H9 (cell line): ENCODE measurements around the gene RBM44. TPM values are rescaled to one million over a fixed set of nuclear protein-coding genes. Genes with fewer than 3 reads are reported as not detected.

Experiments used
- DNase-seq: peaks from one replicate; pipeline ENCODE4 v3.0.0-alpha.2; 2017
- H2AFZ ChIP-seq: one replicate; pipeline ENCODE4 v1.6.1; 2013; ENCODE audit warnings: mild to moderate bottlenecking, low read length, control low read depth, moderate library complexity
- H2AK5ac ChIP-seq: 2 replicates; pipeline ENCODE4 v1.6.1; 2013; ENCODE audit warnings: low read length, control low read depth, mixed read lengths; ENCODE audit not compliant: insufficient read length
- H2BK120ac ChIP-seq: one replicate; pipeline ENCODE4 v1.6.1; 2013; ENCODE audit warnings: low read depth, mild to moderate bottlenecking, low read length, control low read depth, inconsistent platforms; ENCODE audit not compliant: poor library complexity, severe bottlenecking
- H2BK12ac ChIP-seq: 2 replicates; pipeline ENCODE4 v1.6.1; 2013; ENCODE audit warnings: low read length, control low read depth, mixed read lengths, low read depth; ENCODE audit not compliant: insufficient read length
- H2BK15ac ChIP-seq: 2 replicates; pipeline ENCODE4 v1.6.1; 2013; ENCODE audit warnings: low read depth, low read length, control low read depth
- H2BK20ac ChIP-seq: one replicate; pipeline ENCODE4 v1.6.1; 2013; ENCODE audit warnings: low read depth, mild to moderate bottlenecking, low read length, control low read depth, inconsistent platforms; ENCODE audit not compliant: poor library complexity, severe bottlenecking
- H2BK5ac ChIP-seq: 2 replicates; pipeline ENCODE4 v1.6.1; 2013; ENCODE audit warnings: low read length, control low read depth, mixed read lengths; ENCODE audit not compliant: insufficient read length
- H3K14ac ChIP-seq: 2 replicates; pipeline ENCODE4 v1.6.1; 2013; ENCODE audit warnings: low read length, control low read depth; ENCODE audit not compliant: insufficient read depth
- H3K18ac ChIP-seq: 2 replicates; pipeline ENCODE4 v1.6.1; 2013; ENCODE audit warnings: low read depth, mild to moderate bottlenecking, mixed read lengths, low read length, control low read depth; ENCODE audit not compliant: insufficient read length
- H3K23ac ChIP-seq: 2 replicates; pipeline ENCODE4 v1.6.1; 2013; ENCODE audit warnings: low read length, control low read depth, mixed read lengths, low read depth; ENCODE audit not compliant: insufficient read length
- H3K23me2 ChIP-seq: 2 replicates; pipeline ENCODE4 v1.6.1; 2013; ENCODE audit warnings: low read depth, mild to moderate bottlenecking, mixed read lengths, low read length, control low read depth; ENCODE audit not compliant: insufficient read length, poor library complexity, severe bottlenecking
- H3K27ac ChIP-seq: 2 replicates; pipeline ENCODE4 v1.5.1; 2013; ENCODE audit warnings: low read length, control low read depth, mixed read lengths, low read depth; ENCODE audit not compliant: insufficient read length
- H3K27me3 ChIP-seq: 2 replicates; pipeline ENCODE4 v1.6.1; 2013; ENCODE audit warnings: low read length, control low read depth, inconsistent platforms; ENCODE audit not compliant: insufficient read depth
- H3K4ac ChIP-seq: 2 replicates; pipeline ENCODE4 v1.6.1; 2013; ENCODE audit warnings: low read depth, mild to moderate bottlenecking, control low read depth, inconsistent platforms, low read length, moderate library complexity
- H3K4me1 ChIP-seq: 2 replicates; pipeline ENCODE4 v1.6.1; 2013; ENCODE audit warnings: low read length, control low read depth, inconsistent platforms; ENCODE audit not compliant: insufficient read depth
- H3K4me2 ChIP-seq: 2 replicates; pipeline ENCODE4 v1.6.1; 2013; ENCODE audit warnings: low read length, control low read depth, mixed read lengths; ENCODE audit not compliant: insufficient read length, insufficient read depth
- H3K56ac ChIP-seq: 2 replicates; pipeline ENCODE4 v1.6.1; 2013; ENCODE audit warnings: low read depth, mild to moderate bottlenecking, mixed read lengths, low read length, control low read depth; ENCODE audit not compliant: insufficient read length
- H3K79me1 ChIP-seq: 2 replicates; pipeline ENCODE4 v1.6.1; 2013; ENCODE audit warnings: low read depth, mild to moderate bottlenecking, moderate library complexity, low read length, control low read depth, inconsistent platforms; ENCODE audit not compliant: insufficient read depth, poor library complexity, severe bottlenecking
- H3K79me2 ChIP-seq: 2 replicates; pipeline ENCODE4 v1.6.1; 2013; ENCODE audit warnings: low read length, control low read depth, inconsistent platforms; ENCODE audit not compliant: insufficient read depth
- H3K9ac ChIP-seq: 2 replicates; pipeline ENCODE4 v1.6.1; 2013; ENCODE audit warnings: low read length, control low read depth, mixed read lengths; ENCODE audit not compliant: insufficient read length; ENCODE audit errors: extremely low read depth
- H3K9me3 ChIP-seq: one replicate; pipeline ENCODE4 v1.6.1; 2013; ENCODE audit warnings: low read depth, low read length, inconsistent platforms; ENCODE audit not compliant: control insufficient read depth
- H3T11ph ChIP-seq: one replicate; pipeline ENCODE4 v1.6.1; 2013; ENCODE audit warnings: mild to moderate bottlenecking, low read length, control low read depth, inconsistent platforms
- H4K20me1 ChIP-seq: one replicate; pipeline ENCODE4 v1.6.1; 2013; ENCODE audit not compliant: control insufficient read depth, insufficient read length, insufficient read depth
- H4K5ac ChIP-seq: 2 replicates; pipeline ENCODE4 v1.6.1; 2013; ENCODE audit warnings: low read depth, mild to moderate bottlenecking, mixed read lengths, low read length, control low read depth; ENCODE audit not compliant: insufficient read length
- H4K8ac ChIP-seq: replicated peaks from 2 replicates; pipeline ENCODE4 v1.6.1; 2013; ENCODE audit warnings: low read length, control low read depth, mixed read lengths, low read depth; ENCODE audit not compliant: insufficient read length
- H4K91ac ChIP-seq: 2 replicates; pipeline ENCODE4 v1.6.1; 2013; ENCODE audit warnings: low read depth, mild to moderate bottlenecking, moderate library complexity, mixed read lengths, low read length, control low read depth; ENCODE audit not compliant: insufficient read length
- H3K27ac Mint-ChIP-seq, 3 experiments: 2 replicates in 2 of 3; 3 replicates in 1 of 3; pipeline ENCODE4 v1.8.0; 2020 to 2021; ENCODE audit warnings: mixed read lengths in 3 of 3, mild to moderate bottlenecking in 1 of 3, moderate library complexity in 1 of 3
- H3K27me3 Mint-ChIP-seq: 2 replicates; pipeline ENCODE4 v1.8.0; 2021; ENCODE audit warnings: low read depth, mild to moderate bottlenecking, moderate library complexity, mixed read lengths
- H3K36me3 Mint-ChIP-seq, 3 experiments: 2 replicates in 2 of 3; 3 replicates in 1 of 3; pipeline ENCODE4 v1.8.0; 2020 to 2021; ENCODE audit warnings: low read depth in 3 of 3, mixed read lengths in 3 of 3; ENCODE audit not compliant: insufficient read depth in 1 of 3
- H3K4me1 Mint-ChIP-seq, 2 experiments: 2 replicates each; pipeline ENCODE4 v1.8.0; 2020; ENCODE audit warnings: mixed read lengths in 2 of 2
- H3K4me3 Mint-ChIP-seq, 2 experiments: 2 replicates in 1 of 2; 3 replicates in 1 of 2; pipeline ENCODE4 v1.8.0; 2020 to 2021; ENCODE audit warnings: mild to moderate bottlenecking in 2 of 2, mixed read lengths in 2 of 2, moderate library complexity in 1 of 2
- H3K9me3 Mint-ChIP-seq, 2 experiments: 2 replicates in 1 of 2; 3 replicates in 1 of 2; pipeline ENCODE4 v1.8.0; 2020; ENCODE audit warnings: mild to moderate bottlenecking in 2 of 2, mixed read lengths in 2 of 2, moderate library complexity in 1 of 2
- WGBS: extraction: QIAGEN DNeasy Blood & Tissue Kit; methylation state at CpG from one replicate; pipeline ENCODE4 v1.1.7; 2013; ENCODE audit warnings: missing lambda C conversion rate, low lambda C conversion rate, mixed read lengths; ENCODE audit not compliant: insufficient read length; ENCODE audit errors: extremely low coverage; 5-methylcytosine and 5-hydroxymethylcytosine counted together
- total RNA-seq: library from RNA; stranded (reverse); gene quantifications from 2 replicates; pipeline ENCODE4 v1.2.1, GENCODE V29; 2021
- TF ChIP-seq, protein P1 (sequence below): fragments of 200-600 bp; sonication (generic); conservative IDR thresholded peaks from 3 replicates; pipeline ENCODE4 v1.8.0; 2021; ENCODE audit warnings: antibody characterized with exemption, mild to moderate bottlenecking

RBM44 gene
- total RNA-seq, 1 experiment from 2014 or later: 0.15 TPM

DNA sequence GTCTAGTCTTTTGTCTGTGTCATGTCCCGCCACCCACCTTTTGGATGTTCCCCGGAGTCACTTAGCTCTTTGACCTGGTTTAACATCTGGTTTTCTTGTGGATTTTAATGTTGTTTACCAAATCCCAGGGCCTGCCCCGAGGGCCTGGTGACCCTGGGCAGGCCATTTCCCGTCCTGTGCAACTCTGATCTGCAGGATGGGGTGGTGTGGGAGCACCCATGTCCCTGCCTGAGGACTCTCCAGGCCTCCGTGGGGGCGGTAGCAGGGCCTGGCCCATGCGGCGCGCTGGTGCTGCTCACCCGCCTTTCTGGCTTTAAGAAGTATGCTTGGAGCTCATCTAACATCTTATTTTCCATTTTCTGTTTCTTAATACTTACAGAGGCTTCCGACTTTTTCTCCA lies 71.5 kb downstream of the RBM44 start:
- Mint-ChIP-seq H3K27ac (no peak overlapping the region), H3K4me3 (no peak overlapping the region), H3K9me3 (no peaks in the 10 kb centered on the region), H3K27me3 (peaks cover 4% of the 10 kb centered on the region; the same call in 1 of the 2 replicates), H3K36me3 (no peaks in the 10 kb centered on the region; a peak in 1 of 7 replicates), H3K4me1 (peaks cover 0 to 4% of the 10 kb centered on the region in 2 experiments; a peak in 2 of 4 replicates)
- Histone ChIP-seq H2BK5ac (no peak overlapping the region), H2AK5ac (no peak overlapping the region), H3T11ph (no peak overlapping the region), H2AFZ (no peak overlapping the region), H2BK12ac (no peak overlapping the region), H3K14ac (no peak overlapping the region), H4K5ac (no peak overlapping the region), H4K91ac (no peak overlapping the region), H3K27me3 (no peaks in the 10 kb centered on the region), H3K4ac (no peak overlapping the region), H3K9ac (no peak overlapping the region), H3K4me1 (no peaks in the 10 kb centered on the region), H3K56ac (no peak overlapping the region), H4K8ac (no peak overlapping the region), H3K23me2 (no peaks in the 10 kb centered on the region), H3K9me3 (no peaks in the 10 kb centered on the region), H2BK15ac (no peak overlapping the region), H3K18ac (no peak overlapping the region), H3K4me2 (no peak overlapping the region), H3K79me1 (no peaks in the 10 kb centered on the region), H3K79me2 (no peaks in the 10 kb centered on the region), H2BK120ac (no peak overlapping the region), H3K27ac (no peak overlapping the region), H3K23ac (no peak overlapping the region), H4K20me1 (no peaks in the 10 kb centered on the region), H2BK20ac (no peak overlapping the region)
- TF ChIP-seq, protein P1, sequence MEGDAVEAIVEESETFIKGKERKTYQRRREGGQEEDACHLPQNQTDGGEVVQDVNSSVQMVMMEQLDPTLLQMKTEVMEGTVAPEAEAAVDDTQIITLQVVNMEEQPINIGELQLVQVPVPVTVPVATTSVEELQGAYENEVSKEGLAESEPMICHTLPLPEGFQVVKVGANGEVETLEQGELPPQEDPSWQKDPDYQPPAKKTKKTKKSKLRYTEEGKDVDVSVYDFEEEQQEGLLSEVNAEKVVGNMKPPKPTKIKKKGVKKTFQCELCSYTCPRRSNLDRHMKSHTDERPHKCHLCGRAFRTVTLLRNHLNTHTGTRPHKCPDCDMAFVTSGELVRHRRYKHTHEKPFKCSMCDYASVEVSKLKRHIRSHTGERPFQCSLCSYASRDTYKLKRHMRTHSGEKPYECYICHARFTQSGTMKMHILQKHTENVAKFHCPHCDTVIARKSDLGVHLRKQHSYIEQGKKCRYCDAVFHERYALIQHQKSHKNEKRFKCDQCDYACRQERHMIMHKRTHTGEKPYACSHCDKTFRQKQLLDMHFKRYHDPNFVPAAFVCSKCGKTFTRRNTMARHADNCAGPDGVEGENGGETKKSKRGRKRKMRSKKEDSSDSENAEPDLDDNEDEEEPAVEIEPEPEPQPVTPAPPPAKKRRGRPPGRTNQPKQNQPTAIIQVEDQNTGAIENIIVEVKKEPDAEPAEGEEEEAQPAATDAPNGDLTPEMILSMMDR: no peak
- DNase-seq: no peak
- WGBS: no CpG with 5 or more reads among the region's 11 CpGs
